Measurements from ENCODE around the gene MYOZ2.
"Not testable (repeated sequence)": the region's sequence is repeated elsewhere in the genome, so short reads cannot be mapped to it uniquely, and the experiment has no call there.

The MYOZ2 gene

GRCh38 chr4:119130365-119131065, 5.1 kb upstream of the MYOZ2 start:
- DNase-seq, result no peak

- no peak for DNase-seq
These were observed 4.5 kb upstream of the MYOZ2 start for GRCh38 chr4:119131164-119131563.

DNA sequence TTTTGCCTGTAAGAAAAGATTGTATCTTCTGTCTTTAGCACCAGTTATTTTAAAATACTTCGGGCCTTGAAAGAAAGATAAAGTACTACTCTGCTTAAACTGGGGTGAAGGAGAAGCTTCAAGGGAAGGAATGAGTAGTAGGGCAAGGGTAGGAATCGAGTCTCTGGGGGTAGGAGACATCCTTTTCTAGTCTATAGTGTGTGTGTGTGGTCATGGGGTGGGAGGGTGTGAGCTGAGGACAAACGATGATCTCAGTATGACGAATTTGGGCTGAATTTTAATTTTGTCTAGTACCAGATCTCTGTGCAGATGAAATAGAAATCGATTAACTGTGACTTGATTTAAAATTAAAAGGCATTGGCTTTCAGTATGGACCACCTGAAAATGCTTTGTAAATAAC, 3.3 kb upstream of the MYOZ2 start:
- DNase-seq, result no peak

DNA sequence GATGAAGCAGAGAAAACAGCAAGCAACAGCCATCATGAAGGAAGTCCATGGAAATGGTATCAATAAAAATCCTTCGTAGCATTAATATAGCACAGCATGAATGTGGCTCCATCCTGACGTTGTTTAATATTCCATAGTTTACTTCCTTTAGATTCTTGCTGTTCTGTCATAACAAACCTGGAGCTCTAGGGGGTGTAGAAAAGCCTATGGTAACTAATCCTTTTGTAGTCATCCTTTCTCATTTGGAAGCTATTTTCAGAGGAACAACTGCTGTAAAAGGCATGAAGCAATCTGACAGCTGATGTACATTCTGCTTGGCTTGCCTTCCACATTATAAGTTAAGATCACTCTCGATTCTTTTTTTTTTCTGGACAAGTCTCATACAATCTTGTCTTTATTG, 914 bp downstream of the MYOZ2 start:
- no peak for DNase-seq

DNA sequence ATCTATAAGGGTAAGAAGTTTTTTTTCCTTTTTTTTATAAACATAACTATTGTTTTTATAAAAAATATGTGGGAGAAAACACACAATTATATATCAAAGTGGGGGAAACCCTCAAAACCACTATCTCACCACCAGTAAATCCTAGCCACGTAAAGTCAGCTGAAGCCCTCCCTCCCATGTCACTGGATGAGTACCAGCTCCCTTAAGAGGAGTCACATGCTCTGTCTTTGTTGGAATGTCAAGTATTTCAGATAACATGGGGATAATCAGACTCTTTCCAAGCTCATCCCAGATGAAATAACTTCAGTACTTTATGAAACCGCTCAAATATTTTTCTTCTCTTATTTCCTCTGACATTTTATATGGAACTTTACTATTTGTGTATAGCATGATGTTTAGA, 2.4 kb downstream of the MYOZ2 start:
- no peak for DNase-seq

DNA sequence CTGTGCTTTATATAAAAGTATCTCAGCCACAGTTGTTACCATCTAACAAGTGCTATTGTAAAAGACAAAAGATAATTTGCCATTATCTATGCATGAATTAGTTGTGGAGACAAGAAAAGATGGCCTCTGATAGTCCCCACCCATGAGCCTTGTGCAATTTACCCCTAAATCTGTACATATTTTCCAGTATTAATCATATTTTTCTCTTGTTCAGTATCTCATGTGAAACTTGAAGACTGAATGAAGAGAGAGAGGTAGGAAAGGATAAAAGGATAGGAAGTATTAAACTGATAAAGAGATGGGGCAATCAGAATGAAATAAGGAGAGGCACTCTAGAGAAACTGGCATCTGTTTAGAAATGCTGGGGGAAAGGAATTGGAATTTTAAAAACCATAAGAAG, 3.7 kb downstream of the MYOZ2 start:
- no peak for DNase-seq

- no peak for DNase-seq
These were observed 4.2 kb downstream of the MYOZ2 start for GRCh38 chr4:119139822-119140252.

- not testable (repeated sequence) for DNase-seq
These were observed 5.7 kb downstream of the MYOZ2 start for GRCh38 chr4:119141283-119141682.

DNA sequence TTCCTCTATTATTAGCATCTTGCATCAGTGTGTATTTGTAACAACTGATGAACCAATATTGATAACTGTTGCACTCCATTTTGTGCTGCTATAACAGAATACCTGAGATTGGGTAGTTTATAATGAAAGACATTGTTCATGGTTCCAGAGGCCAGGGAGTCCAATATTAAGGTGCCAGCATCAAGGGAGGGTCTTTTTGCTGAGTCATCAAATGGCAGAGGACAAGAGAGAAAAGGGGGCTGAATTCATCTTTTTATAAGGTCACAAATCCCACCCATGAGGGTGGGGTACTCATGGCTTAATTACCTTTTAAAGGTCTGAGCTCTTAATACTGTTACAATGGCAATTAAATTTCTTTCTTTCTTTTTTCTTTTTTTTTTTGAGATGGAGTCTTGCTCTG, 7.2 kb downstream of the MYOZ2 start:
- no peak for DNase-seq

DNA sequence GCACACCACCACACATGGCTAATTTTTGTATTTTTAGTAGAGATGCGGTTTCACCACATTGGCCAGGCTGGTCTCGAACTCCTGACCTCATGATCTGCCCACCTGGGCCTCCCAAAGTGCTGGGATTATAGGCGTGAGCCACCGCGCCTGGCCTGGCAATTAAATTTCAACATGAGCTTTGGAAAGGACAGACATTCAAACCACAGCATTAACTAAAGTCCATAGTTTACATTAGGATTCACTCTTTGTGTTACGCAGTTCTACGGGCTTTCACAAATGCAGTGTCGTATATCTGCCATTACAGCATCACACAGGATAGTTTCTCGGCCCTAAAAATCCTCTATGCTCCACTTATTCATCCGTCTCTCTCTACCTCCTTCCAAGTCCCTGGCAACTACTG, 7.7 kb downstream of the MYOZ2 start:
- DNase-seq, result not testable (repeated sequence)

GRCh38 chr4:119149110-119149509, 13.5 kb downstream of the MYOZ2 start:
- DNase-seq, result no peak

GRCh38 chr4:119151161-119151560, 15.5 kb downstream of the MYOZ2 start:
- no peak for DNase-seq

DNA sequence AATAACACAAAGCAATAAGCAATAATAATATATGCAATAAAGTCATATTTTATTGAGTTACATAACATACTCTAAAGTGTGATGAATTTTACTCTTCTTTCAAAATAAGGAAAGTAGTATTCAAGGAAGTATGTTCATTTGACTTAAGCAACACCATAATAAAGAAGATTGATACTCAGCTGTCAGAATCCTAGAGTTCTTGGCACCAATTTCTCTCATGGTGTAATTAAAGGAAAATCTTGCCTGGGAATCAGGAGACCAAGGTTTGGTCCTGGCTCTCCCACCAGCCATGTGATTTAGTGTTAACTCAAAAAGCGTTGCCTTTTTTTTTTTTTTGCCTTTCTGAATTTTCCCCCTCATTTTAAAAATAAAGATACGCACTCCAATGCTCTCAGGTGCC, 17.1 kb downstream of the MYOZ2 start:
- no peak for DNase-seq

GRCh38 chr4:119162174-119162573, 26.5 kb downstream of the MYOZ2 start:
- DNase-seq, result no peak

GRCh38 chr4:119165767-119166166, 30.1 kb downstream of the MYOZ2 start:
- DNase-seq, result no peak

DNA sequence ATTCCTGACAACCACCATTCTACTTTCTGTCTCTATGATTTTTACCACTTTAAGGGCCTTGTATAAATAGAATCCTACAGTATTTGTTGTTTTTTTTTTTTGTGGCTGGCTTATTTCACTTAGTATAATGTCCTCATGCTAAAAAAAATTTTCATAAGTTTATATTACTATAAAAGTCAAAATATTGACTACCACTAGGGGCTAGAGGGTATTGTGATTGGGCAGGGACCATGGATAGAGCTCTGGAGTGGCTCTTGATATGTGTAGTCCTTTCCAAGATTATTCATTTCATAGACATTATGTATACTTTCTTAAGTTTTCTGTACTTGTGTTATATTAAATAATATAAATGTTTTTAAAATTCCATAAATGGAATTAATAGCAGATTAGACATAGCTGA, 34.6 kb downstream of the MYOZ2 start:
- DNase-seq, result no peak

- no peak for DNase-seq
These were observed 36.6 kb downstream of the MYOZ2 start for GRCh38 chr4:119172223-119172622.

- not testable (repeated sequence) for DNase-seq
These were observed 38.2 kb downstream of the MYOZ2 start for GRCh38 chr4:119173729-119174361.

- DNase-seq, result no peak
These were observed 43.4 kb downstream of the MYOZ2 start for GRCh38 chr4:119179011-119179410.

DNA sequence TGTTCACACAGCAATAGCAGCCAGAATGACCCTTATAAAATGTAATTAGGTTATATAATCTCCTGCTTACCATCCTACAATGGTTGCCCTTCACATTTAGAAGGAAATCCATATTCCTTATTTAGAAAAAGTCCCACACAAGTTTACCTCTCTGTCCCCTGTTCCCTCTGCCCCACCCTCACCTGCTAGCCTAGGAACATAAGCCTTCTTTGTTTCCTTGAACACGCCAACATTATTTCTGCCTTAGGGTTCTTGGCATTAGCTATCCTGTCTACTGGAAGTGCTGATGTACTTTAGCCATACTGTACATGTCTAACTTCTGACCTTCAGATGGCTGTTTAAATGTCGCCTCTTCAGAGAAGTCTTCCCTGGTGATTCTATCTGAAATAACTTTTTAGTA, 48.5 kb downstream of the MYOZ2 start:
- no peak for DNase-seq

- no peak for DNase-seq
These were observed 54.0 kb downstream of the MYOZ2 start for GRCh38 chr4:119189638-119190037.

GRCh38 chr4:119190354-119190753, 54.7 kb downstream of the MYOZ2 start:
- DNase-seq, result no peak

GRCh38 chr4:119191505-119191904, 55.9 kb downstream of the MYOZ2 start:
- DNase-seq, result no peak

DNA sequence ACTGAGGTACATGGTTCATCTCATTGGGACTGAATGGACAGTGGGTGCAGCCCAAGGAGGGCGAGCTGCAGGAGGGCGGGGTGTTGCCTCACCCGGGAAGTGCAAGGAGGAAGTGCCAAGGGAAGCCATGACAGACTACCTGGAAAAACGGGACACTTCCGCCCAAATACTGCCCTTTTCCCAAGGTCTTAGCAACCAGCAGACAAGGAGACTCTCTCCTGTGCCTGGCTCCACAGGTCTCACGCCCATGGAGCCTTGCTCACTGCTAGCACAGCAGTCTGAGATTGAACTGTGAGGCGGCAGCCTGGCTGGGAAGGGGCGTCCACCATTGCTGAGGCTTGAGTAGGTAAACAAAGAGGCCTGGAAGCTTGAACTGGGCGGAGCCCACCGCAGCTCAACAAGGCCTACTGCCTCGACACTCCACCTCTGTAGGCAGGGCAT, 62.2 kb downstream of the MYOZ2 start:
- DNase-seq, result no peak

GRCh38 chr4:119204916-119205315, 69.3 kb downstream of the MYOZ2 start:
- DNase-seq, result no peak
